Activated CD8-positive, alpha-beta memory T cell treated with anti-CD3 and anti-CD28 coated beads for 48 hours (primary cell): Measurements from ENCODE around the gene IFTAP.

Experiments
- DNase-seq, 3 experiments: peaks; one replicate each; pipeline ENCODE4 v3.0.0-alpha.2; 2020; ENCODE audit warnings: low read depth in 2 of 3, low spot score in 2 of 3

The IFTAP gene

DNA sequence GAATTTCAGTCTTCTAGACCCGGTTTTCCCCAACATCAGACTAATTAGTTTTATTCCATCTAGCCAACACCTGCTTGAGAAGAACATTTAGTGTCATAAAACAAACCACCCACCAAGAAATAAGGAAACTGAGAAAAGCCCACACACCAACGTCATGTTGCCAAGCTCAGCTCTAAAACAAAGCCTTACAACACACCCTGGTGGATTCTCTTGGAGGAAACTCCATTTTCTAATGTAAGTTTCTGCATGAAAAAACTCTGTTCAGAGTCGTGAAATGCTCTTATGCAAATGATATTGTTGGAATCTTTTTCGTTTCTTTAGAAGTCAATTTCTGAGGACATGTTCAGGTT lies 108.7 kb downstream of the IFTAP start:
- no peak for DNase-seq
